NCI-H82 treated with DMSO at 0.1 percent for 48 hours (cell line): ENCODE measurements around the gene PDE10A.
"Not testable (repeated sequence)": the region's sequence is repeated elsewhere in the genome, so short reads cannot be mapped to it uniquely, and the experiment has no call there.

Source experiments
- DNase-seq: peaks from one replicate; lab custom pipeline; 2025; ENCODE audit not compliant: unreplicated experiment; lab: John Stamatoyannopoulos, UW

PDE10A gene

GRCh38 chr6:165594584-165595333 lies 68.3 kb downstream of the PDE10A start:
- no peak for DNase-seq

- DNase-seq: not testable (repeated sequence)
Measured at GRCh38 chr6:165592947-165593346, 70.1 kb downstream of the PDE10A start.

GRCh38 chr6:165588515-165588914 lies 74.5 kb downstream of the PDE10A start:
- no peak for DNase-seq

DNA sequence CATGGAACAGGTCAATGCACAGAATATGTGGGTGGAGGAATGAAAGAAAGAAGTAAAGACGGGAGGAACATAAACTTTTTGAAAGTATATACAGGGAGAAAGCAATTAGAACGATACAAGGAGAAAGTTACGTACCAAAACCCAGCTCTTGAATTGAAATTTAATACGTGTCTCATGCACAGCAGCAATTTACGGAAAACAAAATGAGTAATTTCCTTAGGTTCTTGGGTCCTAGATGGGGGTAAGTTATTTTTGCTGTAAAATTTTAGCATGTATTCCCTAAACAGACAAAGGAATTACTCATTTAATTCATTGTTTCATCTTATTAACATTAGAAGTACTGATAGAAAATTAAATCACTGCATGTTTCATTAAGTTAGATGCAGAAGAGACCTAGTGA lies 75.8 kb downstream of the PDE10A start:
- DNase-seq: no peak

- DNase-seq: no peak
Measured at GRCh38 chr6:165586706-165587105, 76.3 kb downstream of the PDE10A start.

DNA sequence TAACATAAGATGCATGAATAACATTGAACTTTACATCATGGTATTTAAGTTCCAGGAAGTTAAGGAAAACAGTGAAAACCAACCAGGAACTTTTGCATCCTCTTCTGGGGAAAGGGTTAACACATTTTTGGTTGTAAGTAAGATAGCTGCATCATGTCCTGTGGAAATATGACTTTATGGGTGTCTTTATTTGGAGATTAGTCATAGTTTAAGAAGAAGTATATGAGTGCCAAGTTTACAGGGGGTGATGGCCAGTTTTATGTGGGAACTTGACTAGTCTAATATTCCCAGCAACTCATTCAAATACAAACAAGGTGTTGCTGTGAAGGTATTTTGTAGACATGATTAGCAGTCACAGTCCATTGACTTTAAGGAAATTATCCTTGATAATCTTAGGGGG lies 78.0 kb downstream of the PDE10A start:
- no peak for DNase-seq

DNA sequence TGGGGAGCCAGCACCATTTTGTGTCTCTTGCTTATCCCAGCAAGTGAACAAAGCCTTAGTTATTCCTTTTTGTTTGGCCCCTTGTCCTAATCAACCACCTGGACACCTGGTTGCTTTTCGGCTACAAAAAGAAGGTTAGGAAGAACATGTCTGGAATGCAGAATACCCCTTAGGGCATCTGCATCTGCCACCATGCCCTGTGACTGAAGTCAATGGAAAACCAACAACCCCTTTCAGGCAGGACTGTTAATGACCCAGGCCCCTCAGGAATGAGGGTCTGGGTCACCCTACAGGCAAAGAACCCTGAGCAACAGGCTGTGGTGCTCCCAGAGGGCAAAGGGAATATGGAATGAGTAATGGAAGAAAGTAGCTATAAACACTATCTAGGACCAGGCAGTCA lies 78.5 kb downstream of the PDE10A start:
- no peak for DNase-seq

DNA sequence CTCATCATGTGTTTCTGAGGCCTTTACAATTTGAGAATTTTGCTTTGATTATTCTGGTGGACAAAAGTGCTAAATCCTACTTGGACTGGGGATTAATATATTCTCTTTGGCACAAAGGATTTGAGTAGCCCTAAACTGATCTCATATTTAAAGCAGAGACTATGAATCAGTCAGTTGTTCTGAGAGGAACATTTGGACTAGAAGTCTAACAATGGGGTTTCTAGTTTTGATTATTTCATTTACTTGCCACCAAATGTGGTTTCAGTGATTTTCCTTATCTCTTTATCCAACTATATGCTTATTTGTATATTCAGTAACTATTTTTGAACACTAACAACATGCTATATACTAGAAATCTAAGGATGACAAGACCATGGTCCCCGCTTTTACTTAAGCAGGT lies 81.4 kb downstream of the PDE10A start:
- no peak for DNase-seq

- DNase-seq: no peak
Measured at GRCh38 chr6:165580136-165580535, 82.9 kb downstream of the PDE10A start.

DNA sequence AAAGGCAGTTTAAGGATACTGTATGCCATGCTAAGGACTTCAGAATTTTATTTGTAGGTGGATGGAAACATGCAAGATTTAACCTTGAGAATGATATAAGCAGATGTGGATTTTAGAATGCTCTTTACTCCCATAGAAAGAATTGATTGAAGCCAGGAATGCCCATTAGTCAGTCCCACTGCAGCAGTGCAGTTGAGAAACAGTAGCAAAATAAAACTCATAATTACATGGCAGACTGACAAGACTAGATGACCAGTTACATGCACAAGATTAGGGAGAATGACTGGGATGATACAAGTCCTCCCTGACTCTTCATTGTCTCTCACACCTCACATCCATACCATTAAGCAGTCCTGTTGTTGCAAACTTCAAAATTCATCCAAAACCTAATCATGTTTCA lies 83.9 kb downstream of the PDE10A start:
- no peak for DNase-seq

GRCh38 chr6:165577556-165577955 lies 85.5 kb downstream of the PDE10A start:
- DNase-seq: no peak

GRCh38 chr6:165575158-165575549 lies 87.9 kb downstream of the PDE10A start:
- no peak for DNase-seq

GRCh38 chr6:165574220-165575157 lies 88.6 kb downstream of the PDE10A start:
- DNase-seq: no peak

GRCh38 chr6:165573671-165574070 lies 89.4 kb downstream of the PDE10A start:
- no peak for DNase-seq

- no peak for DNase-seq
Measured at GRCh38 chr6:165571721-165572132, 91.3 kb downstream of the PDE10A start.

DNA sequence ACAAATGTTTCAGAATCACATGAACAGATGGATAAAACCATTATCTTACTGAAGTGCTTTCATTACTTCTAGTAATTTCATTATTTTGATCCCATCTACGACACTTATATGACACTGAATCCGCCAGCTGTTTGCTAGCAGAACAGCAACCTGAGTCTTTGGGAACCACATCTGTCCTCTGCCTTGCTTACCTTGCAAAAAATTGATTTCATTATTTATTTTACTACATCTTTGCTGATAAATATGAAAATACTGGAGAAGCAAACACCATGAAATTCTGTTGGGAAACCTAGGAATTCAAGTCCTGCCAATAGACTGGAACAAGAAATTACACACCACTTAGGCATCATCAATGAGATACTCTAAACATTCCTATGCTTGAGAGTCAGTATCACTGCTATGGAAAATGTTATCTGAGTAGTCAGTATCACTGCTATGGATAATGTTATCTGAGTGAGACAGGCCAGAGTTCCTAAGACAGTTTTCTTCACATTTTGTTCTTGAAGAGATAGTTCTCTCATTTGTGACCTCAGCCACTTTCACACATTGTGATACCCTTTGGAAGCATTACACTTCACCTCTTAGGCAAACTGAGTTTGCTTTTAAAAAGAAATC lies 91.9 kb downstream of the PDE10A start:
- no peak for DNase-seq

- no peak for DNase-seq
Measured at GRCh38 chr6:165568326-165568725, 94.7 kb downstream of the PDE10A start.

GRCh38 chr6:165566088-165566828 lies 96.8 kb downstream of the PDE10A start:
- DNase-seq: no peak

DNA sequence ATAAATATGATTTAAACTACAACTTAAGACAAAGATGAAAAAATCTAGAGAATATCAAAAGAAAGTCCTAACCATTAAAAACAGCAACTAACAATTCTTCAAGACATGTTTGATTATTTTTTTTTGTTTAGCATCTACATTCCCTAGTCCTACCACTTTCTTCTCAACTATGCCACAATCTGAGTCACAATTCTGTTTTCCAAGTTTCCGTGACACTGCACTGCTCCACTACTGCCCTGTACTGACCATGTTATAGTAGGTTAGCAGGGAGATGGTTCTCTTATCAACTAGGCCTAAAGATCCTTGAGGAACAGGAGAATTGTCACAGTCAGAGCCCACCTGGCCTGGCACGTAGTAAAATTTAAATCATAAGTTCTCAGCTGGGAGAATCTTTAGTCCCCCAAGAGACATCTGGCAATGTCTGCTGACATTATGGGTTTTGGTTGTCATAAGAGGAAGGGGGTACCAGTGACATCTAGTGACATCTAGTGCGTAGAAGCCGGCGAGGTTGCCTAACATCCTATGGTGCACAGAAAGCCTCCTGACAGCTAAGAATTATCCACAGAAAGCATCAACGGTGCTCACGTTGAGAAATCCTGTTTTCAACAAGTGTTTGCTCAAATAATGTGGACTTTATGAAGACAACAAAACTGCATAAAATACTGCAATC lies 100.5 kb downstream of the PDE10A start:
- DNase-seq: no peak

- DNase-seq: no peak
Measured at GRCh38 chr6:165559632-165560031, 103.4 kb downstream of the PDE10A start.
